ENCODE results near the gene DTNB. TPM values are rescaled to one million over a fixed set of nuclear protein-coding genes. Genes with fewer than 3 reads are reported as not detected.

Gene DTNB
- total and polyA plus RNA-seq, 2 donors (not counting 3 experiments of a cell fraction or from before 2014, with no cell fraction given) = 11.5 to 17.0 TPM

DNA sequence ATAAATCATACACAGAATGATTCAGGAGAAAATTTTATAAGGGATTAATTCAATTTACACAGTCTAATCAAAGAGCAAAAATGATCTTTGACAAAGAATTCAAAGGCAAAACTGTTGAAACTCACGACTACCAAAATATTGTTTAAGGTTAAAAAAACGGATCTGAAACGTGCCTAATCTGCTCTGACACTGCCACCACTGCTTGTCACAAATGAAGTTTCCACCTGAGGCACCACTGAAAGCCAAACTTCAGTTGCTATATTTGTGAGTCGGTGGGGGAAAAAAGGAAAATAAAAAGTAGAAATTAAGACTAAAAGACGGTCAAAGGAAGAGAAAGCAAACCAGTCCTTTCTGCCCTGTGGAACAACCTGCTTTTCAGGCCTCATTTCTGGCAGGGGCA lies 191.0 kb downstream of the DTNB start:
- FAIRE-seq (no peak), DNase-seq (ENCODE audit: low read depth, low spot score) (no peak)
- Histone ChIP-seq H2AFZ (ENCODE audit: low read depth, low read length) (no peak overlapping the region), H3K4me1 (ENCODE audit: control insufficient read depth, extremely low read depth, insufficient read depth, low read length) (no peaks in the 10 kb centered on the region), H3K9me3 (replicated peaks; ENCODE audit: control insufficient read depth, insufficient read depth, low read length) (no peaks in the 10 kb centered on the region), H3K4me2 (ENCODE audit: insufficient read depth, low read length) (no peak overlapping the region), H3K4me3 (replicated peaks in 1 of 3; ENCODE audit: insufficient read depth in 1 of 3, low read depth in 1 of 3, low read length in 3 of 3) (no peak overlapping the region), H3K27me3 (ENCODE audit: control insufficient read depth in 2 of 2, insufficient read depth in 2 of 2, low read length in 2 of 2) (no peaks in the 10 kb centered on the region), H3K79me2 (ENCODE audit: control insufficient read depth, insufficient read depth, low read length) (no peaks in the 10 kb centered on the region), H3K36me3 (ENCODE audit: control insufficient read depth in 2 of 2, extremely low read depth in 1 of 2, insufficient read depth in 2 of 2, low read length in 2 of 2) (no peaks in the 10 kb centered on the region), H4K20me1 (replicated peaks; ENCODE audit: control insufficient read depth, extremely low read depth, insufficient read depth, low read length) (no peaks in the 10 kb centered on the region), H3K9me1 (replicated peaks; ENCODE audit: control insufficient read depth, extremely low read depth, insufficient read depth, low read length) (no peaks in the 10 kb centered on the region), H3K27ac (ENCODE audit: insufficient read depth, low read depth, low read length) (no peak overlapping the region), H3K9ac (replicated peaks; ENCODE audit: extremely low read depth, insufficient read depth, low read length) (no peak overlapping the region)
- no TSS peak for BruUV-seq (replicated peaks)
- ChIA-PET CTCF (no interaction called here), POLR2A (no interaction called here)
- no peak for TF ChIP-seq JUN (IDR thresholded peaks at IDR 0.05; ENCODE audit: borderline replicate concordance, insufficient read depth, insufficient read length, low read depth)
- TF ChIP-seq, protein P1, sequence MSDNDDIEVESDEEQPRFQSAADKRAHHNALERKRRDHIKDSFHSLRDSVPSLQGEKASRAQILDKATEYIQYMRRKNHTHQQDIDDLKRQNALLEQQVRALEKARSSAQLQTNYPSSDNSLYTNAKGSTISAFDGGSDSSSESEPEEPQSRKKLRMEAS (IDR thresholded peaks at IDR 0.05; ENCODE audit: insufficient read depth, insufficient read length) = no peak
- TF ChIP-seq GATA2 (IDR thresholded peaks at IDR 0.05; ENCODE audit: insufficient read depth, insufficient read length, low read depth, low read length) = no peak
- no peak for TF ChIP-seq POLR2AphosphoS5 (IDR thresholded peaks at IDR 0.05; ENCODE audit: insufficient read depth, low read depth, low read length)
- TF ChIP-seq, protein P2, sequence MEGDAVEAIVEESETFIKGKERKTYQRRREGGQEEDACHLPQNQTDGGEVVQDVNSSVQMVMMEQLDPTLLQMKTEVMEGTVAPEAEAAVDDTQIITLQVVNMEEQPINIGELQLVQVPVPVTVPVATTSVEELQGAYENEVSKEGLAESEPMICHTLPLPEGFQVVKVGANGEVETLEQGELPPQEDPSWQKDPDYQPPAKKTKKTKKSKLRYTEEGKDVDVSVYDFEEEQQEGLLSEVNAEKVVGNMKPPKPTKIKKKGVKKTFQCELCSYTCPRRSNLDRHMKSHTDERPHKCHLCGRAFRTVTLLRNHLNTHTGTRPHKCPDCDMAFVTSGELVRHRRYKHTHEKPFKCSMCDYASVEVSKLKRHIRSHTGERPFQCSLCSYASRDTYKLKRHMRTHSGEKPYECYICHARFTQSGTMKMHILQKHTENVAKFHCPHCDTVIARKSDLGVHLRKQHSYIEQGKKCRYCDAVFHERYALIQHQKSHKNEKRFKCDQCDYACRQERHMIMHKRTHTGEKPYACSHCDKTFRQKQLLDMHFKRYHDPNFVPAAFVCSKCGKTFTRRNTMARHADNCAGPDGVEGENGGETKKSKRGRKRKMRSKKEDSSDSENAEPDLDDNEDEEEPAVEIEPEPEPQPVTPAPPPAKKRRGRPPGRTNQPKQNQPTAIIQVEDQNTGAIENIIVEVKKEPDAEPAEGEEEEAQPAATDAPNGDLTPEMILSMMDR (IDR thresholded peaks at IDR 0.05; ENCODE audit: extremely low read depth in 1 of 2, insufficient read depth in 1 of 2, low read depth in 1 of 2, low read length in 2 of 2) = no peak
- no peak for TF ChIP-seq POLR2A (IDR thresholded peaks at IDR 0.05; ENCODE audit: low read depth, low read length)
- TF ChIP-seq MYC (IDR thresholded peaks at IDR 0.05; ENCODE audit: low read depth, low read length) = no peak
- TF ChIP-seq EZH2 (IDR thresholded peaks at IDR 0.05; ENCODE audit: borderline replicate concordance, low read depth, low read length, severe bottlenecking) = no peak
- no peak for TF ChIP-seq FOS (IDR thresholded peaks at IDR 0.05; ENCODE audit: borderline replicate concordance, insufficient read depth, low read length)
- dilution Hi-C loops (cut with MboI; ENCODE audit: extremely low pct_ligation_motif_present, low sequenced_read_pairs) = no loop called here
- intact Hi-C loops (cut with micrococcal nuclease) = no loop called here
